Panc1 (cell line): Measurements from ENCODE around the gene ST8SIA1. TPM values are rescaled to one million over a fixed set of nuclear protein-coding genes. Genes with fewer than 3 reads are reported as not detected.

Experiments used
- ATAC-seq: fragments of 200-7000 bp; cut with Tn5 transposase; 2 replicates; pipeline ENCODE4 v1.9.1; 2020; ENCODE audit warnings: mild to moderate bottlenecking, moderate library complexity
- BruUV-seq: library from RNA; stranded (reverse); fragments of 400-500 nt; replicated peaks from 2 replicates; lab custom pipeline; 2021; lab: Mats Ljungman, UMichigan
- CTCF ChIA-PET: fragments of 300-600 bp; sonication (Branson Sonifier 250); formaldehyde crosslinking; loops from one replicate; lab custom pipeline; 2022; ENCODE audit warnings: antibody characterized with exemption; lab: Charles Lee
- POLR2A ChIA-PET: fragments of 300-600 bp; sonication (Branson Sonifier 250); formaldehyde crosslinking; loops from one replicate; lab custom pipeline; 2022; ENCODE audit warnings: antibody characterized with exemption; lab: Charles Lee
- DNase-seq: peaks from one replicate; pipeline ENCODE4 v3.0.0-alpha.2; 2010; ENCODE audit warnings: low read depth, low spot score
- H3K27ac ChIP-seq: 2 replicates; pipeline ENCODE4 v1.5.1; 2011; ENCODE audit warnings: mild to moderate bottlenecking, low read length, inconsistent platforms
- H3K27me3 ChIP-seq: fragments of 200-500 bp; sonication (Bioruptor generic); 2 replicates; pipeline ENCODE4 v1.6.0; 2014; ENCODE audit warnings: low read length, inconsistent platforms; ENCODE audit not compliant: control insufficient read depth, insufficient read depth
- H3K36me3 ChIP-seq: fragments of 200-500 bp; sonication (Bioruptor generic); 2 replicates; pipeline ENCODE4 v1.5.1; 2014; ENCODE audit warnings: inconsistent platforms, mild to moderate bottlenecking, low read length, moderate library complexity; ENCODE audit not compliant: control insufficient read depth, insufficient read depth
- H3K4me1 ChIP-seq: 2 replicates; pipeline ENCODE4 v1.5.1; 2011; ENCODE audit warnings: inconsistent platforms, mild to moderate bottlenecking, low read length, moderate library complexity; ENCODE audit not compliant: control insufficient read depth, insufficient read depth
- H3K4me3 ChIP-seq, 2 experiments: 2 replicates each; pipeline ENCODE4 v1.5.1; 2011 to 2012; ENCODE audit warnings: low read depth in 2 of 2, low read length in 2 of 2, mild to moderate bottlenecking in 2 of 2, inconsistent platforms in 1 of 2, moderate library complexity in 1 of 2
- H3K9me3 ChIP-seq: fragments of 200-500 bp; sonication (Bioruptor generic); 2 replicates; pipeline ENCODE4 v1.5.1; 2014; ENCODE audit warnings: low read depth, mild to moderate bottlenecking, inconsistent platforms, low read length, moderate library complexity; ENCODE audit not compliant: control insufficient read depth, insufficient read depth
- POLR2AphosphoS5 ChIP-seq: IDR thresholded peaks from 2 replicates; pipeline ENCODE4 v1.6.1; 2012; ENCODE audit warnings: mild to moderate bottlenecking, low read depth, low read length, moderate library complexity
- SIN3A ChIP-seq: IDR thresholded peaks from 2 replicates; pipeline ENCODE4 v1.6.1; 2012; ENCODE audit warnings: low read depth, mild to moderate bottlenecking, low read length, moderate library complexity, borderline replicate concordance; ENCODE audit not compliant: insufficient read depth
- TCF7L2 ChIP-seq: IDR thresholded peaks from 2 replicates; pipeline ENCODE4 v1.6.1; 2011; ENCODE audit warnings: mild to moderate bottlenecking, low read depth, low read length, inconsistent platforms
- in situ Hi-C: cut with HindIII; loops from 2 replicates; pipeline ENCODE4 v1.10.0; 2016; ENCODE audit warnings: low sequenced_read_pairs, low pct_unique_long_range_greater_than_20kb
- intact Hi-C: fragments of 100-400 bp; cut with micrococcal nuclease; formaldehyde crosslinking; loops from one replicate; pipeline ENCODE4 v1.10.0; 2022; ENCODE audit not compliant: unreplicated experiment
- total RNA-seq: library from RNA; stranded (reverse); gene quantifications from one replicate; pipeline ENCODE4 v1.2.1, GENCODE V29; 2021; ENCODE audit not compliant: unreplicated experiment
- TF ChIP-seq, protein P1 (sequence below): fragments of 450-650 bp; IDR thresholded peaks from 2 replicates; pipeline ENCODE4 v1.5.1; 2017; ENCODE audit warnings: mild to moderate bottlenecking
- TF ChIP-seq, protein P2 (sequence below), 2 experiments: IDR thresholded peaks; 2 replicates each; pipeline ENCODE4 v1.6.1; 2011 to 2012; ENCODE audit warnings: low read depth in 2 of 2, control low read depth in 1 of 2, low read length in 1 of 2, mild to moderate bottlenecking in 1 of 2, moderate library complexity in 1 of 2; ENCODE audit not compliant: insufficient read depth in 1 of 2

The ST8SIA1 gene
- total RNA-seq, 1 experiment from 2014 or later = 0.13 TPM

DNA sequence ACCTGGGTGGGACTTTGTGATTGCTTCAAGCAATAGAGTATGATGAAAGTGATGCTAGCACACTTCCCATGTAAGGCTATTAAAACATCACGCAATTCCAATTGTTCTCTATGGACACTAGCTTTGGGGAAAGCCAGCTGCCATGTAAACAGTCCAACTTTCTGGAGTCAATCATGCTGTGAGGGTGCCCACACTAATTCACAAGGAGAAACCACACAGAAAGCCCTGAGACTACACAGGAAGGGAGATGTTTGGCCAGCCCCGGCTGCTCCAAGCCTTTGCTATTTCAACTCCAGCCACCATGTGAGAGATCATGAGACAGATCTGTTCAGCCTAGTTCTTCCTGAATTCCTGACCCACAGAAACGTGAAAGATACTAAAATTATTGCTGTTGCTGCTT, 96.3 kb downstream of the ST8SIA1 start:
- Histone ChIP-seq H3K27ac (no peak overlapping the region), H3K4me1 (no peaks in the 10 kb centered on the region), H3K4me3 (no peak overlapping the region), H3K36me3 (no peaks in the 10 kb centered on the region), H3K27me3 (no peaks in the 10 kb centered on the region), H3K9me3 (no peaks in the 10 kb centered on the region)
- intact Hi-C loops = no loop called here
- ChIA-PET POLR2A (no interaction called here), CTCF (no interaction called here)
- ATAC-seq = no peak
- no TSS peak for BruUV-seq
- no peak for TF ChIP-seq TCF7L2
- DNase-seq = no peak
- in situ Hi-C loops = no loop called here

DNA sequence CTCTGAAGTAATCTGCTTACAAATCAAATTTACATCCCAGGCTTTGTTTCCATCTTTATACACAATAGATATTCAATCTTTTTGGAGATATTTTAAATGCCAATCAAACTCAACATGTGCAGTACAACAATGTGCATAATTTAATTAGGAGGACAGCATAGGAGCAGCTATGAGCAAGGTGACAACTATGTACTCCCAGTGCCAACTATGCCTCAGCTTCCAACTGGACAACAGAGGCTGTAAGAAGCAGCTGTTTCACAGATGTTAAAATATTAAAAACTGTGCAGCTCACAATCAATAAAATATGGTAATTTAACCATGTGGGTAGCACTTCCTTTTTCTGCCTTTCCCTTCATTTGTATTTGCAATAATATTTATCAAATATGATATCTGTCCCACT, 99.9 kb downstream of the ST8SIA1 start:
- Histone ChIP-seq H3K27me3 (no peaks in the 10 kb centered on the region), H3K27ac (no peak overlapping the region), H3K4me1 (no peaks in the 10 kb centered on the region), H3K36me3 (no peaks in the 10 kb centered on the region), H3K4me3 (no peak overlapping the region), H3K9me3 (no peaks in the 10 kb centered on the region)
- no peak for ATAC-seq
- TF ChIP-seq POLR2AphosphoS5 (no peak), SIN3A (no peak), TCF7L2 (no peak)
- TF ChIP-seq, protein P1, sequence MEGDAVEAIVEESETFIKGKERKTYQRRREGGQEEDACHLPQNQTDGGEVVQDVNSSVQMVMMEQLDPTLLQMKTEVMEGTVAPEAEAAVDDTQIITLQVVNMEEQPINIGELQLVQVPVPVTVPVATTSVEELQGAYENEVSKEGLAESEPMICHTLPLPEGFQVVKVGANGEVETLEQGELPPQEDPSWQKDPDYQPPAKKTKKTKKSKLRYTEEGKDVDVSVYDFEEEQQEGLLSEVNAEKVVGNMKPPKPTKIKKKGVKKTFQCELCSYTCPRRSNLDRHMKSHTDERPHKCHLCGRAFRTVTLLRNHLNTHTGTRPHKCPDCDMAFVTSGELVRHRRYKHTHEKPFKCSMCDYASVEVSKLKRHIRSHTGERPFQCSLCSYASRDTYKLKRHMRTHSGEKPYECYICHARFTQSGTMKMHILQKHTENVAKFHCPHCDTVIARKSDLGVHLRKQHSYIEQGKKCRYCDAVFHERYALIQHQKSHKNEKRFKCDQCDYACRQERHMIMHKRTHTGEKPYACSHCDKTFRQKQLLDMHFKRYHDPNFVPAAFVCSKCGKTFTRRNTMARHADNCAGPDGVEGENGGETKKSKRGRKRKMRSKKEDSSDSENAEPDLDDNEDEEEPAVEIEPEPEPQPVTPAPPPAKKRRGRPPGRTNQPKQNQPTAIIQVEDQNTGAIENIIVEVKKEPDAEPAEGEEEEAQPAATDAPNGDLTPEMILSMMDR = no peak
- TF ChIP-seq, protein P2, sequence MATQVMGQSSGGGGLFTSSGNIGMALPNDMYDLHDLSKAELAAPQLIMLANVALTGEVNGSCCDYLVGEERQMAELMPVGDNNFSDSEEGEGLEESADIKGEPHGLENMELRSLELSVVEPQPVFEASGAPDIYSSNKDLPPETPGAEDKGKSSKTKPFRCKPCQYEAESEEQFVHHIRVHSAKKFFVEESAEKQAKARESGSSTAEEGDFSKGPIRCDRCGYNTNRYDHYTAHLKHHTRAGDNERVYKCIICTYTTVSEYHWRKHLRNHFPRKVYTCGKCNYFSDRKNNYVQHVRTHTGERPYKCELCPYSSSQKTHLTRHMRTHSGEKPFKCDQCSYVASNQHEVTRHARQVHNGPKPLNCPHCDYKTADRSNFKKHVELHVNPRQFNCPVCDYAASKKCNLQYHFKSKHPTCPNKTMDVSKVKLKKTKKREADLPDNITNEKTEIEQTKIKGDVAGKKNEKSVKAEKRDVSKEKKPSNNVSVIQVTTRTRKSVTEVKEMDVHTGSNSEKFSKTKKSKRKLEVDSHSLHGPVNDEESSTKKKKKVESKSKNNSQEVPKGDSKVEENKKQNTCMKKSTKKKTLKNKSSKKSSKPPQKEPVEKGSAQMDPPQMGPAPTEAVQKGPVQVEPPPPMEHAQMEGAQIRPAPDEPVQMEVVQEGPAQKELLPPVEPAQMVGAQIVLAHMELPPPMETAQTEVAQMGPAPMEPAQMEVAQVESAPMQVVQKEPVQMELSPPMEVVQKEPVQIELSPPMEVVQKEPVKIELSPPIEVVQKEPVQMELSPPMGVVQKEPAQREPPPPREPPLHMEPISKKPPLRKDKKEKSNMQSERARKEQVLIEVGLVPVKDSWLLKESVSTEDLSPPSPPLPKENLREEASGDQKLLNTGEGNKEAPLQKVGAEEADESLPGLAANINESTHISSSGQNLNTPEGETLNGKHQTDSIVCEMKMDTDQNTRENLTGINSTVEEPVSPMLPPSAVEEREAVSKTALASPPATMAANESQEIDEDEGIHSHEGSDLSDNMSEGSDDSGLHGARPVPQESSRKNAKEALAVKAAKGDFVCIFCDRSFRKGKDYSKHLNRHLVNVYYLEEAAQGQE (IDR thresholded peaks at IDR 0.05; ENCODE audit: insufficient read depth in 1 of 2, low read depth in 2 of 2, low read length in 1 of 2) = no peak
- intact Hi-C loops (no loop called here), in situ Hi-C loops (no loop called here)
- POLR2A ChIA-PET = no interaction called here
- CTCF ChIA-PET = no interaction called here
- no TSS peak for BruUV-seq
- DNase-seq = no peak

DNA sequence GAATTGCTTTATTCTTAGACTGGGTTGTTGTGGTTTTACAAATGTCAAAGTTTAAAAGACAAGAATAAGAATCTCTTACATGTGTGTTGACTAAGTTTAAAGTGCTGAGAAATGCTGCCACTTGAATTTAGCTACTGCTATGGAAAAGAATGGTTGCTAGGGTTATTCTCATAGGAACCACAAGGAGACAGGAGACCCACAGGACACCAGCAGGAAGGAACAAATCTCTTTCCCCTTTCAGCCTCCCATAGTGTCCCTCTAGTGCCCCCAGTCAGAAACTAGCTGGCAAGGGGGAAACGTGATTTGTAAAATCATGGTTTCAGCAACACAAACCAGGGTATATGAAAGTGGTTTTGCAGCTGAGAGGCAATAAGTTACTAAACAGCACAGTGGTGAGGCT, 102.7 kb downstream of the ST8SIA1 start:
- TF ChIP-seq, protein P1 = no peak
- TF ChIP-seq POLR2AphosphoS5 = no peak
- TF ChIP-seq, protein P2 (IDR thresholded peaks at IDR 0.05; ENCODE audit: insufficient read depth in 1 of 2, low read depth in 2 of 2, low read length in 1 of 2) = no peak
- TF ChIP-seq TCF7L2 = no peak
- TF ChIP-seq SIN3A = no peak
- intact Hi-C loops = no loop called here
- ATAC-seq = no peak

More for the DNA sequence above, 102.7 kb downstream of the ST8SIA1 start:
- no peaks in the 10 kb centered on the region for H3K9me3 ChIP-seq
- ChIA-PET POLR2A (no interaction called here), CTCF (no interaction called here)
- H3K36me3 ChIP-seq = no peaks in the 10 kb centered on the region
- in situ Hi-C loops = no loop called here
- DNase-seq = no peak
- H3K4me1 ChIP-seq = no peaks in the 10 kb centered on the region
- BruUV-seq = no TSS peak
- H3K27me3 ChIP-seq = no peaks in the 10 kb centered on the region
- no peak overlapping the region for H3K4me3 ChIP-seq
- no peak overlapping the region for H3K27ac ChIP-seq
